GM18519 (cell line): ENCODE results near the gene AGMO.

Experiments used
- ATAC-seq: cut with Tn5 transposase; IDR thresholded peaks from one replicate; pipeline ENCODE4 v1.9.1; 2021; ENCODE audit warnings: mild to moderate bottlenecking, moderate library complexity; ENCODE audit not compliant: unreplicated experiment, low FRiP score

The AGMO gene

GRCh38 chr7:15403751-15404150, 158.1 kb downstream of the AGMO start:
- no peak for ATAC-seq

GRCh38 chr7:15403315-15403714, 158.5 kb downstream of the AGMO start:
- ATAC-seq, result no peak

GRCh38 chr7:15402436-15403136, 159.2 kb downstream of the AGMO start:
- ATAC-seq, result no peak

DNA sequence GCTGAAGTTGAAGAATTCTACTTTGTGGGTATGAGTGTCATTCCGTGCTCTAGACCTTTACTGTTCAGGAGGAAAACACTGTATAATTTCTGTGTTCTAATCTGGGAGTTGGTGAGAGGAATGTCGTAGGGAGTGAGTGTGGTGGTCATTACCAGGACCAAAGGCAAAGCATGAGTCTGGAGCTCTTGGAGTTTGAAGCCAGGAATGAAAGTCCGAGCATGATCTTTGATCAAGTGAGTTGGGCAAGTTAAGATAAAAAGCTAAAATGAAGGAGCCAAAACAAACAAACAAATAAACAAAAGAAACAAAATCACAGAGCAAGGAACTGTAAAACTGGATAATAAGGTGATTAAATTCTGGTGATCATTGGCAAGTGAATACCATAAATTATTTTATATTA, 161.4 kb downstream of the AGMO start:
- no peak for ATAC-seq

- no peak for ATAC-seq
These were observed 162.4 kb downstream of the AGMO start for GRCh38 chr7:15399441-15399840.

GRCh38 chr7:15397922-15398760, 163.7 kb downstream of the AGMO start:
- ATAC-seq, result no peak

DNA sequence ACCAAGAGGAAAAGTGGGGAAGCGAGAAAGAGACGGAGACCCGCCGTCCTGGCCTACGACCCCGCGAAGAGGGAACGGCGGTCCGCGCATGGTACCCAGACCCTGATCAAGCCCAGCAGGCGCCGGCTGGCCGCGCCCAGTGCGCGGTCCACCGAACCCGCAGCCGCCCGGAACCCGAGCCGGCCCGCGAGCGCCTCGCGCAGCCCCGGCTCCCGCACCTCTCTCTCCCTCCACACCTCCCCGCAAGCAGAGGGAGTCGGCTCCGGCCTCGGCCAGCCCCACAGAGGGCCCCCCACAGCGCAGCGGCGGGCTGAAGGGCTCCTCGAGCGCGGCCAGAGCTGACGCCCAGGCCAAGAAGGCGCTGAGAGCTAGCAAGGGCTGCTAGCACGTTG, 164.7 kb downstream of the AGMO start:
- no peak for ATAC-seq

- no peak for ATAC-seq
These were observed 165.3 kb downstream of the AGMO start for GRCh38 chr7:15396210-15397158.

GRCh38 chr7:15389073-15389472, 172.7 kb downstream of the AGMO start:
- no peak for ATAC-seq

DNA sequence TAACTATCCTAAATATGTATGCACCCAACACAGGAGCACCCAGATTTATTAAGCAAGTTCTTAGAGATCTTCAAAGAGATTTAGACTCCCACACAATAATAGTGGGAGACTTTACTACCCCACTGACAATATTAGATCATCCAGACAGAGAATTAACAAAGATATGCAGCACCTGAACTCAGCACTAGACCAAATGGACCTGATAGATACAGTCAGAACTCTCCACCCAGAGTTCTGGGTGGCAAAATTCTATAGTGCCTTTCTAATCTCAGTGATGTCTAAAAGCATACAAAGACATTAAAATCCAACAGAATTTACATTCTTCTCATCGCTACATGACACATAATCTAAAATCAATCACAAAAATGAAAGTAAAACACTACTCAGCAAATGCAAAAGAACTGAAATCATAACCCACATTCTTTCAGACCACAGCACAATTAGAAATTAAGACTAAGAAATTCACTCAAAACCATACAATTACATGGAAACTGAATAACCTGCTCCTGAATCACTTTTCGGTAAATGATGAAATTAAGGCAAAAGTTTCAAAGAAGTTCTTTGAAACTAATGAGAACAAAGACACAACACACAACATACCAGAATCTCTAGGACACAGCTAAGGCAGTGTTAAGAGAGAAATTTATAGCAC, 183.2 kb downstream of the AGMO start:
- no peak for ATAC-seq

DNA sequence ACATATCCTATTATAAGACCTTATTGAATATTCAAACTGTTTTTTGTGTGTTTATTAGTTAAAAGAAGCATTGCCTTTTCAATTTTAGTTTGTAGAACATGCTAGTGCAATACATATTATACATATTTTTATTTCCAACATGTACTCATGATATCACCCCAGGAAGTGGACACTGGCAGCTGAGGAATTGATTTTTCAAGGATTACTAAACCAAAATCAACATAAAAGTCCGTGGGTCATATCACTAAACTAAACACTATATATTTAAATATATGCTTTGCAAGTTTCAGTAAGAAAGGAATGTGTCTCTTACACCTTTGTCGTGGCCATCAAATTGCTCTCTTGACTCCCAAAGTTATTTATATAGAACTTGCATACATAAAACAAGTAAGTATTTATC, 185.2 kb downstream of the AGMO start:
- no peak for ATAC-seq

- no peak for ATAC-seq
These were observed 191.4 kb downstream of the AGMO start for GRCh38 chr7:15370441-15370840.

DNA sequence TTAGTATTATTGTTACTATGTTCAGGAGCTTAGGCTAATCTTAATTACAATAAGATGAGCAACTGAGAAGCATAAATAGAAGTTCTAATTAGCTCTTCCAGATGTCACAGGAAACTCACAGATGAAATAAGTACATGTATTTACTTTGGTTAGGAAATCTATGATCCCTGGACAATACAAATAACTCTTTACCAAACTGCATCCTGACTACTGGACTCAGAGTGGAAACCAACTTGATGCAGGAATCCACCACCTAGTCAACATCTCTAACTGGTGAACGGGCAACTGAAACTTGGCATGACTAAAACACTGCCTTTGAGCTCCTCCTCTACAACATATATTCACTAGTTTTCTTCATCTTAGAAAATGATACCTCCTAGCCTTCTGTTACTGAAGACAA, 193.2 kb downstream of the AGMO start:
- no peak for ATAC-seq

DNA sequence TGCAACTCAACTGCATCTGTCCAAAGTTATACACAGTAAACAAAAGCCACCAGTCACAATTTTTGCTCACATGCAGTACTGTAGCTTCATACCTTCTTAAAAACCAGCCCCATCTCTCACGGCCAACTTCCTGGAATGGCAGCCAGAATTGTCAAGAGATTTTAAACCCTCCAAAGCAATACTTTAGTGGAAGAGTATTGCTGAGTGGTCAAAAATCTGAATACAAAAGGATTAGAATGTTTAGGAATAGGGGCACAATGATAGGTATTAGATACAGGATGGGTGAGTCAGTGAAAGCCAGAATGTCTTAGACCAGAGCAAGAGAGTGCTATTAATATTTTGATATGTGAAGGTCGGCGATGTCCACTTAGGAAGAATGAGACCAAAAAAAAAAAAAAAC, 193.9 kb downstream of the AGMO start:
- no peak for ATAC-seq

DNA sequence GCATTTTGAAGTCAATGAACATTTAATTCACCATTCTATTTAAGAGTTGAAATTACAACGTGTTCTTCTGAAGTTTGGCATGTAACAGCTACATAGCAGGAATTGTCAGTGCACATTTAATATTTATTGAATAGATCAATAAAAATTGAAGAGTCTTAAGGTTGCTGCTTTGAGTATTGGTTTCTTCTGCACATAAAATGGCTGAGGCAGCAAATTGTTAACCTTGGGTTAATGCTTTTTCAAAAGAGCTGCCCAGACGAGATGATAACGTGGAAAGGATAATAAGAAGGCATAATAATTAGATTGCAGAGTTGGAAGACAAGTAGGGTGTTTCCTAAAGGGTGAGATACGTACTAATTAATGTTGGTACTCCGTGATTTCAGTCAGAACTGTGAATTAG, 203.7 kb downstream of the AGMO start:
- ATAC-seq, result no peak

GRCh38 chr7:15352421-15353206, 209.2 kb downstream of the AGMO start:
- ATAC-seq, result no peak

DNA sequence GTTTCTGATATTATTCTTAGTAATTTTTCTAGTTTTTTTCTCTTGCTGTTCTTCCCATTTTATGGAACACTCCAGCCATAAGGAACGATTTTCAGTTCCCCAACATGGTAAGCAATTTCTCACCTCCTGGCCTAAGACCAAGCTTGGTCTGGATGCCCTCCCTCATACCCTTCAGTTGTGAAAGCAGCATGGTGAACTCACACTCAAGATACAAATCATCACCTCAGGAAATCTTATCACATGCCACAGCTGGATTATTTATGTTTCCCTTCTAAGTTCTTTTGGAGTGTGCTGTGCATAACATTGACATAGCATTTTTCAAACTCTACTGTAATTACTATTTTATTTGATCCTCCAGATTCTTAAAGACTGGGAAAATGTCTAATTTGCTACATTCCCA, 216.6 kb downstream of the AGMO start:
- no peak for ATAC-seq

DNA sequence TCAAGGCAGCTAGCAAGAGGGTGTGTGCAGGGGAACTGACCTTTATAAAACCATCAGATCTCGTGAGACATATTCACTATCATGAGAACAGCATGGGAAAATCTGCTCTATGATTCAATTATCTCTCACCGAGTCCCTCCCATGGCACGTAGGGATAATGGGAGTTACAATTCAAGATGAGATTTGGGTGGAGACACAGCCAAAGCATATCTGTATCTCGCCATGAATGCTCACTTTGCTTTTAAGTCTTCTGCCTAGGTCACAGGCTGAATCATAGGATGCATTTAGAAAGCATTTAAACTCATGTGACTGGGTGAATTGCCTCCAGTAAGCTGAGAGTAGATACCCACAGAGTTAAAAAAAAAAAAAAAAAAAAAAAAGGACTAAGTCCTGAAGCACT, 220.0 kb downstream of the AGMO start:
- no peak for ATAC-seq

DNA sequence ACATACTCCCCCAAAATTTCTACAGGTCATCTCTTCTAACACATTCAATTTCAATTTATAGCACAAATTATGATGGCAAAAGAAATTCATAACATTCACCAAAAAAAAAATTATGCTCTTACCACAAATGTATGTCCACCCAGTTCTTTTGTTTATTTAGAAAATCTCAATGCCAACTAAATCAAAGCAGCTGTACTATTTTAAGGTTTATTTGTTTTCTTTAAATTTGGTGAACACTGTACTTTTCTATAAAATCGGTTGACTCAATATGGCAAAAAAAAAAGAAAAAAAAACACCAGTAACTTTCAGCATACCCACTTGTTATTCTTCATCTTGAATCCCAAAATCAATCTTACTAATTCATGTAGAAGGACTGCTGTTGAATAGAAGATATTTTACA, 225.7 kb downstream of the AGMO start:
- ATAC-seq, result no peak

GRCh38 chr7:15335390-15335789, 226.4 kb downstream of the AGMO start:
- no peak for ATAC-seq
